Measurements from ENCODE around the gene BCAS3. TPM values are rescaled to one million over a fixed set of nuclear protein-coding genes. Genes with fewer than 3 reads are reported as not detected.

The BCAS3 gene
- total and polyA plus RNA-seq, 11 donors, result 4.5 to 23.5 (median 17.9) TPM

GRCh38 chr17:61416211-61416539, 738.5 kb downstream of the BCAS3 start:
- WGBS, 4 donors, result 69 to 85% (median 80%) methylated on average over 6 of the region's 6 CpGs
- no peaks in the 10 kb centered on the region for H3K36me3 ChIP-seq
- H3K27me3 ChIP-seq, result peaks cover 0 to 25% (median 11%) of the 10 kb centered on the region in 9 donors
- intact Hi-C loops (cut with DNase I), result loop anchor here in 9 of 10 donors (5.0 to 10.0 kb wide), 6 partner anchors 136 to 691 kb away; partner anchors contain the start of gene MED13 (in 5 of the 9)
- no peak for TF ChIP-seq POLR2A (IDR thresholded peaks at IDR 0.05)
- no peak for TF ChIP-seq CTCF (IDR thresholded peaks at IDR 0.05)
- DNase-seq (no peak), ATAC-seq (no peak)
- no peaks in the 10 kb centered on the region for H3K9me3 ChIP-seq
- peaks cover 0 to 52% (median 29%) of the 10 kb centered on the region in 12 donors for H3K4me1 ChIP-seq
- peak overlapping the region in 9 of 12 donors; percentile 11 to 48 (median 35) for H3K4me3 ChIP-seq
- peak overlapping the region in 9 of 12 donors; percentile 11 to 68 (median 47) for H3K27ac ChIP-seq

GRCh38 chr17:61416540-61417363, 739.1 kb downstream of the BCAS3 start:
- WGBS, 4 donors, result 15 to 23% (median 19%) methylated on average over 23 to 43 of the region's 43 CpGs
- DNase-seq (peak; percentile 87 to 93 (median 93)), ATAC-seq (peak; percentile 65 to 83 (median 82))
- Histone ChIP-seq H3K27ac (peak overlapping the region in 9 of 12 donors; percentile 11 to 68 (median 47)), H3K36me3 (no peaks in the 10 kb centered on the region), H3K4me3 (peak overlapping the region in 10 of 12 donors; percentile 24 to 48 (median 34)), H3K27me3 (peaks cover 0 to 26% (median 9%) of the 10 kb centered on the region in 9 donors), H3K4me1 (peaks cover 0 to 46% (median 27%) of the 10 kb centered on the region in 12 donors), H3K9me3 (no peaks in the 10 kb centered on the region)
- TF ChIP-seq POLR2A (IDR thresholded peaks at IDR 0.05), result peak in 1 of 2 donors; percentile 10
- TF ChIP-seq CTCF (IDR thresholded peaks at IDR 0.05), result peak; percentile 91 to 99 (median 95)
- intact Hi-C loops (cut with DNase I), result loop anchor here (1.0 to 10.0 kb wide), 8 partner anchors 133 to 692 kb away; partner anchors contain the start of gene MED13 (in 5 of the 10)

GRCh38 chr17:61418449-61418848, 740.8 kb downstream of the BCAS3 start:
- Histone ChIP-seq H3K27ac (no peak overlapping the region), H3K4me3 (no peak overlapping the region), H3K4me1 (peaks cover 0 to 33% (median 21%) of the 10 kb centered on the region in 12 donors), H3K27me3 (peaks cover 0 to 42% (median 19%) of the 10 kb centered on the region in 9 donors), H3K36me3 (no peaks in the 10 kb centered on the region), H3K9me3 (no peaks in the 10 kb centered on the region)
- WGBS, 4 donors, result 89 to 97% (median 93%) methylated on average over 2 of the region's 2 CpGs
- intact Hi-C loops (cut with DNase I), result loop anchor here in 9 of 10 donors (5.0 to 10.0 kb wide), 6 partner anchors 134 to 694 kb away; partner anchors contain the start of gene MED13 (in 5 of the 9)
- DNase-seq (no peak), ATAC-seq (no peak)
- TF ChIP-seq POLR2A (IDR thresholded peaks at IDR 0.05) (no peak), CTCF (IDR thresholded peaks at IDR 0.05) (no peak)

GRCh38 chr17:61419496-61420046, 741.9 kb downstream of the BCAS3 start:
- Histone ChIP-seq H3K4me1 (peaks cover 0 to 24% (median 12%) of the 10 kb centered on the region in 12 donors), H3K4me3 (no peak overlapping the region), H3K27ac (no peak overlapping the region), H3K36me3 (no peaks in the 10 kb centered on the region), H3K9me3 (no peaks in the 10 kb centered on the region), H3K27me3 (peaks cover 0 to 53% (median 19%) of the 10 kb centered on the region in 9 donors)
- 79 to 81% (median 79%) methylated on average over 8 of the region's 8 CpGs for WGBS, 4 donors
- DNase-seq, result no peak
- intact Hi-C loops (cut with DNase I), result loop anchor here in 9 of 10 donors (5.0 to 10.0 kb wide), 7 partner anchors 128 to 695 kb away; partner anchors contain the start of gene MED13 (in 5 of the 9)
- TF ChIP-seq CTCF (IDR thresholded peaks at IDR 0.05) (no peak), POLR2A (IDR thresholded peaks at IDR 0.05) (no peak)
- no peak for ATAC-seq

All from heart left ventricle (tissue), 16 donors.